GM18499 (cell line): Measurements from ENCODE around the gene ZNF225.
"Not testable (repeated sequence)": the region's sequence is repeated elsewhere in the genome, so short reads cannot be mapped to it uniquely, and the experiment has no call there.

Source experiments
- ATAC-seq: cut with Tn5 transposase; IDR thresholded peaks from one replicate; pipeline ENCODE4 v1.9.1; 2021; ENCODE audit warnings: moderate number of reproducible peaks; ENCODE audit not compliant: insufficient read depth, unreplicated experiment

ZNF225 gene

DNA sequence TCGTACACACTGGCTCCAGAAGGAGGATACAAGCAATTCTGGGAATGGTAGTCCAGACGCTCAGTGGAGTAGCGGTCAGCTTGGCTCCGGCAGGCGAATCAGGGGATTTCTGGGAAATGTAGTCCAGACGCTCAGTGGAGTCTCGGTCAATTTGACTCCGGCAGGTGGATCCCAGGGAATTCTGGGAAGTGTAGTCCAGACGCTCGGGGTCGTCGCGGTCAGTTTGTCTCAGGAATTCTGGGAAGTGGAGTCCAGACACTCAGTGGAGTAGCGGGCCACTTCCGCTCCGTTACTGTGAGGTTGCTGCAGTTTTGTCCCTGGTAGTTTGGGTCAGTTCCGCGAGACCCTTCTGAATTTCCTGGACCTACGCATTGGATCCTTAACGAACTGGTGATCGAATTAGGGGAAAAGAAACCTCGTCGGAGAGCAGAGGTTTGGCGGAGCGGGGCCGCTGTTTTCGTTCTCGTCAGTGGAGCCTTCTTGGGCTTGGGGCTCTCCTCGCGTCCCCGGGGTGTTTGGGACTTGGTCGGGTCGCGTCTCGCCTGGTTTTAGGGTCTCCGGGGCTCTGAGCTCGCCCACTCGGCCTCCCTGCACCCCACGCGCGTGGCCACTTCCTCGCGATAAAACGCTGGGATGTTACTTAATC lies at the start of gene ZNF225:
Gene ZNF225, plus strand, starts transcription at position 262 of the 646 bp plus-strand sequence. CDS start 2,429 bp downstream, outside the sequence.
- ATAC-seq: no peak

DNA sequence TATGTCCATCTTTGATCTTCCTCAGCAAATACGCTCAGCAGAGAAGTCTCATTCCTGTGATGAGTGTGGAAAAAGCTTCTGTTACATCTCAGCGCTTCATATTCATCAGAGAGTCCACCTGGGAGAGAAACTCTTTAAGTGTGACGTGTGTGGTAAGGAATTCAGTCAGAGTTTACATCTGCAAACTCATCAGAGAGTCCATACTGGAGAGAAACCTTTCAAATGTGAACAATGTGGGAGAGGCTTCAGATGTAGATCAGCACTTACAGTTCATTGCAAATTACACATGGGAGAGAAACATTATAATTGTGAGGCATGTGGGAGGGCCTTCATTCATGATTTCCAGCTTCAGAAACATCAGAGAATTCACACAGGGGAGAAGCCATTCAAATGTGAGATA lies 46.9 kb upstream of the ZNF225 start:
- ATAC-seq: no peak

DNA sequence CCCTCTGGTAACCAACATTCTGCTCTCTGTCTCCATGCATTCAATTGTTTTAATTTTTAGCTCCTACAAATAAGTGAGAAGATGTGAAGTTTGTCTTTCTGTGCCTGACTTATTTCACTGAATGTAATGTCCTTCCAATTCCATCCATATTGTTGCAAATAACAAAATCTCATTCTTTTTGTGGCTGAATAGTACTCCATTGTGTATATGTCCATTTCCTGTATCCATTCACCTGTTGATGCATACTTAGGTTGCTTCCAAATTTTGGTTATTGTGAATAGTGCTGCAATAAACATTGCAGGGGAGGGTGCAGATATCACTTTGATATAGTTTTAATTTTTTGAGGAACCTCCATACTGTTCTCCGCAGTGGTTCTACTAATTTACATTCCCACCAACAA lies 43.8 kb upstream of the ZNF225 start:
- ATAC-seq: no peak

- peak; percentile 76 for ATAC-seq
These were observed 41.2 kb upstream of the ZNF225 start, which contains the start of gene ZNF284 for GRCh38 chr19:44071824-44072542. TSS of gene ZNF284 (plus strand) at chr19:44072159. CDS start at chr19:44076390, 4,231 bp downstream.

GRCh38 chr19:44072543-44073401 lies 40.4 kb upstream of the ZNF225 start:
- ATAC-seq: no peak

DNA sequence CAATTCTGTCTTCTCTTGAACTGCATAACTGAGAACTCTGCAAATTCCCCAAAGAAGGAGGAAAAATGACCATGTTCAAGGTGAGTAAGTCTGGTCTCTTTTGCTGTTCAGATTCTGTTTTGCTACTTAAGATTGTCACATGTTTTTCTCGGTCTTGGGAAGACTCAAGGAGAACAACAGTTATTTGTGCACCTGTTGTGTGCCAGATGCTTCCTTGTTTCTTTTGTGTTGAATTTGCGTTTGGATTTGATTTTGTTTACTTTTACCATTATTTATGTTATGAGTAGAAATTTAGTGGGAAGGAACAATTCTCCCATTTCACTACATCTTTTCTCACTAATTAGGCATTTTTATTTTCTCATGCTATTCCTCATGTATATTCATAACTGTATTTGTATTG lies 36.9 kb upstream of the ZNF225 start:
- no peak for ATAC-seq

DNA sequence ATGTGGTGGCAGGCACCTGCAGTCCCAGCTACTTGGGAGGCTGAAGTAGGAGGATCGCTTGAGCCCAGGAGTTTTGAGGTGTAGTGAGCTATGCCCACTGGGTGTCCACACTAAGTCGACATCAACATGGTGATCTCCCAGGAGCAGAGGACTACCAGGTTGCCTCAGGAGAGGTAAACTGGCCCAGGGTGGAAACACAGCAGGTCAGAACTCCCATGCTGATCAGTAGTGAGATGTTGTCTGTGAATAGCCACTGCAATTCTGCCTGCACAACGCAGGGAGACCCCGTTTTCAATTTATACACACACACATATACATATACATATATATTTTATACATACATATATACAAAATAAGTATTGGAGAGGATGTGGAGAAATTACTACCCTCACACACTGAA lies 21.1 kb upstream of the ZNF225 start:
- ATAC-seq: no peak

DNA sequence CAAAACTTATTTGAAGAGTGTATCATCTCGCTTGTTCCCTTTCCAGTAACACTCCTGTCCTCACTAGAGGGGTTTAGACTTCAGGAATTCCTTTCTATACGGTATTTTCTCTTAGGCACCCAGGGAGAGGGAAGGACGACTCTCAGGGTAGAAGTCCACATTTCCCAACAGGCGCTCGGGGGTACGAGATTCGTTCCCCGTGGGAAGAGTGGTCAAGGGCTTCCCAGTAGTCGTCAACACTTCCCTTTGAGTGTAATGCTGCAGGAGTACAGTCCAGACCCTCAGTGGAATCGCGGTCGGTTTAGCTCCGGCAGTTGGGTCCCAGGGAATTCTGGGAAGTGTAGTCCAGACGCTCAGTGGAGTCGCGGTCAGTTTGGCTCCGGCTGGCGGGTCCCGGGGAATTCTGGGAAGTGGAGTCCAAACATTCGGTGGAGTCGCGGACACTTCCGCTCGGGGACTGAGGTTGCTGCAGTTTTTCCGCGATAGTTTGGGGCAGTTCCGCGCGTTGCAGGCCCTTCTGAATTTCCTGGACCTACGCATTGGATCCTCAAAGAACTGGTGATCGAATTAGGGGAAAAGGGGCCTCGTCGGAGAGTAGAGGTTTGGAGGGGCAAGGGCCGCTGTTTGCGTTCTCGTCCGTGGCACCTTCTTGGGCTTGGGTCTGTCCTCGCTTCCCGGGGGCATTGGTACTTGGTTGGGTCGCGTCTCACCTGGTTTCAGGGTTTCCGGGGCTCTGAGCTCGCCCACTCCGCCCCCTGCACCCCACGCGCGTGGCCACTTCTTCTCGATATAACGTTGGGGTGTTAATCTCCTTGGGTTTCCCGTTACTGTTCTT lies 19.1 kb upstream of the ZNF225 start, which contains the start of gene ZNF224:
Gene ZNF224, plus strand, starts transcription at position 431 of the 835 bp plus-strand sequence. CDS start 3,513 bp downstream, outside the sequence.
- ATAC-seq: no peak

DNA sequence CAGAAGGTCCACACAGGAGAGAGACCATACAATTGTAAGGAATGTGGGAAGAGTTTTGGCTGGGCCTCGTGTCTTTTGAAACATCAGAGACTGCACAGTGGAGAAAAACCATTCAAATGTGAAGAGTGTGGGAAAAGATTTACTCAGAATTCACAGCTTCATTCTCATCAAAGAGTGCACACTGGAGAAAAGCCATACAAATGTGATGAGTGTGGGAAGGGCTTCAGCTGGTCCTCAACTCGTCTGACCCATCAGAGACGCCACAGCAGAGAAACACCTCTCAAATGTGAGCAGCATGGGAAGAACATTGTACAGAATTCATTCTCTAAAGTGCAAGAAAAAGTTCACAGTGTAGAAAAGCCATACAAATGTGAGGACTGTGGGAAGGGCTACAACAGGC lies 5.4 kb upstream of the ZNF225 start:
- ATAC-seq: no peak

- ATAC-seq: no peak
These were observed 3.7 kb upstream of the ZNF225 start for GRCh38 chr19:44109458-44109857.

- ATAC-seq: no peak
These were observed 1.2 kb upstream of the ZNF225 start for GRCh38 chr19:44111910-44112463.

DNA sequence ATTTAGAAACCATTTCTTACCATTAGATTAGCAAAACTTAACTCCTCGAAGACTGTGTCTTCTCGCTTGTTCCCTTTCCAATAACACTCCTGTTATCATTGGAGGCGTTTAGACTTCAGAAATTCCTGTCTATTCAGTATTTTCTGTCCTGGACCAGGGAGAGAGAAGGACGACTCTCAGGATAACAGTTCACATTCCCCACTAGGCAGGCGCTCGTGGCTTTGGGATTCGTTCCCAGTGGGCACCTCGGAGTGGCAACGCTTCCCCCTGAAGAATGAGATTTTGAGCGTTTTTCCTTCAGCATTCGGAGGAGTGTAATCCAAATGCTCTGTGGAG lies 429 bp upstream of the ZNF225 start:
- no peak for ATAC-seq

DNA sequence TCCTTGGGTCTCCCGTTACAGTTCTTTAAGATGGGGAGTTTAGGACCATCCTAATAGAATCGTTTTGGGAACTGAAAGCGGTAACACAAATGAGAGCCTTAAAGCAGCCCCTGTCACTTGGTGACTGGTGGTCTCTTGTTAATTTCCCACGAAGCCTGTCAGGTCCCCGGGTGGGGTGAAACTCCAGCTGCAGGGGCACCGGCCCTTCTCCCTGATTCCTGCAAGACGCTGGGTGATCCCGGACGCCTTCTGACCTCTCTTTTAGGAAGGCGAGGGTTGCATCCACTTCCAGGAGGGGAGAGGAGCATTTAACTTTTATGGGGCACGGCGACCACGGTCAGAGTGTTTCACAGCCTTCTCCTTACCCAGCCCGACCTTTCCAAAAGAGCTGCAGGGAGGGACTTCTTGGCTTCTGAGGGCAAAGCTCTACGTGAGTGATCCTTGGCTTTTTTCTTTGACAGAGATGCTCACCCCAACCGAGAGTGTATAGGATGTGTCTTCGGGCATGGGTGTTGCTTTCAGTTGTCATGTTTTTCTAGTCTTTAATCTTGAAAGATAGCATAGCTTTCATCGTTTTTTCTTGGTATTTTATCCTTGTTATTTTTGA lies 688 bp downstream of the ZNF225 start:
- ATAC-seq: no peak

GRCh38 chr19:44121162-44121561 lies 8.0 kb downstream of the ZNF225 start:
- ATAC-seq: not testable (repeated sequence)

GRCh38 chr19:44131955-44132354 lies 18.8 kb downstream of the ZNF225 start:
- no peak for ATAC-seq

DNA sequence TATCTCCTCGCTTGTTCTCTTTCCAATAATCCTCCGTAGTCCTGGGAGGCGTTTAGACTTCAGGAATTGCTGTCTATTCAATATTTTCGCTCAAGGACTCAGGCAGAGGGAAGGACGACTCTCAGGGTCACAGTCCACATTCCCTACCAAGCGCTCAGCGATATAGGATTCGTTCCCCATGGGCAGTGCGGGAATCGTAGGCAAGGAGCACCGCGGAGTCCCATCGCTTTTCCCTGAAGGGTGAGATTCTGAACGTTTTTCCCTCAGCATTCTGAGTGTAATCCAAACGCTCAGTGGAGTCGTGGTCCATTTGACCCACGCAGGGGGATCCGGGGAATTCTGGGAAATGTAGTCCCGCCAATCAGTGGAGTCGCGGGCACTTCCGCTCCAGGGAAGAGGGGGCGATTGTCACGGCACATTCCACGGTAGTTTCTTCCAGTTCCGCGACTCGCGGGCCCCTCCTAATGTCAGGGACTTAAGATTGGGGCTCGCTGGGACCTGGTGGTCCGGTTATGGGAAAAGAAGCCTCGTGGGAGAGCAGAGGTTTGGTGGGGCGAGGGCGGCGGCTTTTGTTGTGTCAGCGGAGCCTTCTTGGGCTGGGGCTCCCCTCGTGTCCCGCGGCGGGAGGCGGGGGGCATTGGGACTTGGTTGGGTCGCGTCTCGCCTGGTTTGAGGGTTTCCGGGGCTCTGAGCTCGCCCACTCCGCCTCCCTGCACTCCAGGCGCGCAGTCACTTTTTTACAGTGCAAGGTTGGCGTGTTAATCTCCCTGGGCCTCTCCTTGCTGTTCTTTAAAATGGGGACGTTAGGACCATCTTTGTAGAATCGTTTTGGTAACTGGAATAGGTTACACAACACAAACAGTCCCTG lies 28.2 kb downstream of the ZNF225 start, which contains the start of gene ZNF234:
Gene ZNF234, plus strand, starts transcription at position 364 of the 868 bp plus-strand sequence. CDS start 3,079 bp downstream, outside the sequence.
- no peak for ATAC-seq

- no peak for ATAC-seq
These were observed 28.8 kb downstream of the ZNF225 start for GRCh38 chr19:44142059-44142433.

DNA sequence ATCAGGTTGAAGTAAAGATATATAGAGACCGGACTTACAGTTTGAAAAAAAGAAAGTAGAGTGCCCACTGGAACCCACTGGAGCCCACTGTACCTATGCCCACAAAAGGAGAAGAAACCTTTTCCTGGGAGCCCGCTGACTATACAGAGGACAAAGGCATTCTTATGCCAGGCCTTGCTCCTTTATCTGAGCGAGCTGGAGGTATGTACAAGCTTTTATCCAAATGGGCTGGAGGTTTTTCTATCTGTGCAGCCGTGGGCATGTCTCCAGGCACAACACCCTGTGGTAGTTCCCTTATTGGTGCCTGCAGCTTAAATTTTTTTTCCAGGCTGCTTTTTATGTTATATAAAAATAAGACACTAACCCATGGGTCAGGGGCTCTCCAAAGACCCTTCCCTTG lies 36.6 kb downstream of the ZNF225 start:
- no peak for ATAC-seq
